Lung (tissue), 12 donors: ENCODE measurements around the gene GPHA2. TPM values are rescaled to one million over a fixed set of nuclear protein-coding genes. Genes with fewer than 3 reads are reported as not detected.

ENCODE experiments used
- ATAC-seq: fragments of 200-7000 bp; cut with Tn5 transposase; one replicate; pipeline ENCODE4 v1.9.1; 2020; ENCODE audit warnings: moderate number of reproducible peaks; ENCODE audit not compliant: insufficient read depth, low FRiP score
- DNase-seq, 3 donors: peaks; one replicate each; pipeline ENCODE4 v3.0.0-alpha.2; 2013 to 2017
- H3K27ac ChIP-seq, 2 donors: one replicate each; pipeline ENCODE4 v1.5.1; 2013; ENCODE audit warnings: mild to moderate bottlenecking in 2 of 2, moderate library complexity in 2 of 2, control low read depth in 1 of 2, inconsistent platforms in 1 of 2, low read depth in 1 of 2, low read length in 1 of 2
- H3K27me3 ChIP-seq, 3 donors: one replicate each; pipeline ENCODE4 v1.5.1; 2013; ENCODE audit warnings: low read length in 2 of 3; ENCODE audit not compliant: control insufficient read depth in 3 of 3, insufficient read depth in 3 of 3
- H3K36me3 ChIP-seq, 4 donors: one replicate each; pipeline ENCODE4 v1.5.1; 2013; ENCODE audit warnings: low read length in 4 of 4, mild to moderate bottlenecking in 1 of 4, moderate library complexity in 1 of 4; ENCODE audit not compliant: control insufficient read depth in 4 of 4, insufficient read depth in 4 of 4
- H3K4me1 ChIP-seq, 5 donors: one replicate each; pipeline ENCODE4 v1.5.1; 2013; ENCODE audit warnings: low read length in 5 of 5, mild to moderate bottlenecking in 2 of 5, moderate library complexity in 1 of 5; ENCODE audit not compliant: control insufficient read depth in 5 of 5, insufficient read depth in 5 of 5
- H3K4me3 ChIP-seq: one replicate; pipeline ENCODE4 v1.5.1; 2013; ENCODE audit warnings: mild to moderate bottlenecking, control low read depth, moderate library complexity
- H3K9ac ChIP-seq, 2 donors: one replicate each; pipeline ENCODE4 v1.5.1; 2013; ENCODE audit warnings: low read length in 2 of 2, control low read depth in 1 of 2; ENCODE audit not compliant: insufficient read depth in 1 of 2
- H3K9me3 ChIP-seq, 4 donors: one replicate each; pipeline ENCODE4 v1.5.1; 2013; ENCODE audit warnings: low read length in 3 of 4, mild to moderate bottlenecking in 1 of 4, moderate library complexity in 1 of 4; ENCODE audit not compliant: control insufficient read depth in 4 of 4, insufficient read depth in 3 of 4
- WGBS, 2 donors: extraction: QIAGEN DNeasy Blood & Tissue Kit; methylation state at CpG; one replicate each; pipeline ENCODE4 v1.1.7; 2013; 5-methylcytosine and 5-hydroxymethylcytosine counted together
- polyA plus RNA-seq, 2 donors: library from polyadenylated mRNA; stranded (reverse); fragments of 200-250 nt; gene quantifications; one replicate each; pipeline ENCODE4 v1.2.1, GENCODE V29; 2013
- total RNA-seq, 2 donors: library from RNA; depleted of rRNA in 1 of 2; stranded (reverse); fragments of >200 nt in 1 of 2; gene quantifications; one replicate each; pipeline ENCODE4 v1.2.1, GENCODE V29; 2014 to 2021
- TF ChIP-seq, protein P1 (sequence below): IDR thresholded peaks from 2 replicates; pipeline ENCODE4 v1.5.1; 2012; ENCODE audit warnings: mild to moderate bottlenecking; ENCODE audit errors: control extremely low read depth, extremely low read depth
- donor health status: control.
- donor health status: control.
- donor health status: Bipolar disorder and iron deficiency.
- donor health status: healthy.
- donor health status: DM: yes; HTN: yes; CAD: no.

The GPHA2 gene
- total and polyA plus RNA-seq, 4 donors: 0.19 TPM; not detected in 3

GRCh38 chr11:64926689-64927088 is 9.0 kb downstream of the GPHA2 start:
- ATAC-seq: no peak
- TF ChIP-seq, protein P1, sequence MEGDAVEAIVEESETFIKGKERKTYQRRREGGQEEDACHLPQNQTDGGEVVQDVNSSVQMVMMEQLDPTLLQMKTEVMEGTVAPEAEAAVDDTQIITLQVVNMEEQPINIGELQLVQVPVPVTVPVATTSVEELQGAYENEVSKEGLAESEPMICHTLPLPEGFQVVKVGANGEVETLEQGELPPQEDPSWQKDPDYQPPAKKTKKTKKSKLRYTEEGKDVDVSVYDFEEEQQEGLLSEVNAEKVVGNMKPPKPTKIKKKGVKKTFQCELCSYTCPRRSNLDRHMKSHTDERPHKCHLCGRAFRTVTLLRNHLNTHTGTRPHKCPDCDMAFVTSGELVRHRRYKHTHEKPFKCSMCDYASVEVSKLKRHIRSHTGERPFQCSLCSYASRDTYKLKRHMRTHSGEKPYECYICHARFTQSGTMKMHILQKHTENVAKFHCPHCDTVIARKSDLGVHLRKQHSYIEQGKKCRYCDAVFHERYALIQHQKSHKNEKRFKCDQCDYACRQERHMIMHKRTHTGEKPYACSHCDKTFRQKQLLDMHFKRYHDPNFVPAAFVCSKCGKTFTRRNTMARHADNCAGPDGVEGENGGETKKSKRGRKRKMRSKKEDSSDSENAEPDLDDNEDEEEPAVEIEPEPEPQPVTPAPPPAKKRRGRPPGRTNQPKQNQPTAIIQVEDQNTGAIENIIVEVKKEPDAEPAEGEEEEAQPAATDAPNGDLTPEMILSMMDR: no peak
- 65 to 70% methylated on average over 22 of the region's 22 CpGs for WGBS, 2 donors
- DNase-seq: no peak
- no peak overlapping the region for H3K27ac ChIP-seq
- no peaks in the 10 kb centered on the region for H3K27me3 ChIP-seq
- H3K9me3 ChIP-seq: no peaks in the 10 kb centered on the region
- peaks cover 0 to 17% (median 4%) of the 10 kb centered on the region in 5 donors for H3K4me1 ChIP-seq
- peaks cover 6 to 29% (median 12%) of the 10 kb centered on the region in 4 donors for H3K36me3 ChIP-seq
- H3K9ac ChIP-seq: no peak overlapping the region
- H3K4me3 ChIP-seq: no peak overlapping the region

DNA sequence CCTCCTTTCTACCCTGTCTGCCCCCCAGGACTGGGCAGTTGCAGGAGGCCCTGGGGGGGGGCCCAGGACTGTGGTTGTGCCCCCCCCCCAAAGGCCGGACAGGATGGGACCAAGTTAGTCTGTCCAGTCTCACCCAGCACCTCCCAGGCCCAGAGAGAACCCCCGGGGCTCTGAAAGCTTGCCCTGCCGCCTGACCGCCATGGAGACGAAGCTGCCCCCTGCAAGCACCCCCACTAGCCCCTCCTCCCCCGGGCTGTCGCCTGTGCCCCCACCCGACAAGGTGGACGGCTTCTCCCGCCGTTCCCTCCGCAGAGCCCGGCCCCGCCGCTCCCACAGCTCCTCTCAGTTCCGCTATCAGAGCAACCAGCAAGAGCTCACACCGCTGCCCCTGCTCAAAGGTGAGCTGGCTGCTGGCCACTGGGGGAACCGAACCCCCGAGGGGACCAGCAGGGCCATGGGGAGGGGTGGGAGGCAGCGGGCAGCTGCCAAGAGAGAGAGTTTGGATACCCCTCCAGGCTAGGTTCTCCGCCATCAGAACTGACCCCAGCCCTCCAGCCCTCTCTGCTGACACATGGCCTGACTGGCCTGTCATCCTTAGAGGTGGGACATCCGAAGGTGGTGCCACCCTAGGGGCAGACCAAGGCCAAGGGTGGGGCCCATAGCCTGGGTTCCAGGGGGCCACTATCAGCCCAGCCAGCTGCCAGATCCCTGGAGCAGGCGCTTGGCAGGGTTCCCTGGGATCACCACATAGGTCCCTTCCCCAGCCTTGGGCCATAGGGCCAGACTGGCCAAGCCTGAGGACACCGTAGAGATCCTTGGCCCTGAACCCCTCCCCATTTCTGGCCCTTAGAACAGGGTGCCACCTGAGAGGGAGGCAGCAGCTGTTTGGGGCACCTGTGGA is 9.9 kb downstream of the GPHA2 start:
- peak overlapping the region in 1 of 2 donors; percentile 81 for H3K9ac ChIP-seq
- no peak for DNase-seq
- peaks cover 0 to 17% (median 4%) of the 10 kb centered on the region in 5 donors for H3K4me1 ChIP-seq
- no peak overlapping the region for H3K27ac ChIP-seq
- peak overlapping the region; percentile 88 for H3K4me3 ChIP-seq
- no peak for ATAC-seq
- TF ChIP-seq, protein P1: no peak
- 65 to 80% methylated on average over 20 to 24 of the region's 24 CpGs for WGBS, 2 donors
- peaks cover under 1 to 22% (median 8%) of the 10 kb centered on the region in 4 donors for H3K36me3 ChIP-seq
- H3K9me3 ChIP-seq: no peaks in the 10 kb centered on the region
- no peaks in the 10 kb centered on the region for H3K27me3 ChIP-seq

DNA sequence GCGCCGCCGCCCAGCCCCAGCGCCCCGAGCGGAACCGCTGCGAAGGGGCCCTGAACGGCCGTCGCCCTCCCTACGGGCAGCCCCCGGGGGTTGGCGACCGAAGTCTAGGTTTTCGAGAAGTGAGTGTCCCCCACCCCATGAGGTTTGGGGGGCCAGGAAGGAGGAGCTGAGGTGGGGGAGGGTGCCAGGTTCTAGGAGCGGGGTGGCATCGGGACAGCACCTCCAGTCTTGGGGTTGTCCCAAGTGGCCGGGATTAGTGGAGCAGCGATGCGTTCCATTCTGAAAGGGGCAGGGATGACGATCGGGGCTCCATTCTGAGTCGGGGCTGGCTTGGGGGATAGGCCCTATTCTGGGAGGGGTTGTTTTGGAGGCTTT is 10.8 kb downstream of the GPHA2 start:
- ATAC-seq: peak; percentile 2
- peak; percentile 13 to 43 (median 37) for DNase-seq
- peaks cover 0 to 17% (median 4%) of the 10 kb centered on the region in 5 donors for H3K4me1 ChIP-seq
- no peaks in the 10 kb centered on the region for H3K27me3 ChIP-seq
- TF ChIP-seq, protein P1: no peak
- H3K36me3 ChIP-seq: peaks cover 0 to 16% (median 7%) of the 10 kb centered on the region in 4 donors
- 1 to 3% methylated on average over 24 of the region's 24 CpGs for WGBS, 2 donors
- H3K4me3 ChIP-seq: peak overlapping the region; percentile 88
- H3K9me3 ChIP-seq: no peaks in the 10 kb centered on the region
- H3K27ac ChIP-seq: peak overlapping the region; percentile 93 to 97
- H3K9ac ChIP-seq: peak overlapping the region; percentile 63 to 81
